Fibroblast of lung (primary cell): Measurements from ENCODE around the gene THSD7B.

Source experiments
- CTCF ChIP-seq, 2 donors: IDR thresholded peaks in 1 of 2; conservative IDR thresholded peaks in 1 of 2; 1 replicate in 1 of 2; 2 replicates in 1 of 2; pipeline ENCODE4 v1.5.1; 2011 to 2012; ENCODE audit warnings: low read length in 2 of 2, control low read depth in 1 of 2, inconsistent platforms in 1 of 2, low read depth in 1 of 2, mild to moderate bottlenecking in 1 of 2
- EZH2 ChIP-seq: IDR thresholded peaks from 2 replicates; pipeline ENCODE4 v1.5.1; 2012; ENCODE audit warnings: low read length, control low read depth, mild to moderate bottlenecking; ENCODE audit errors: missing control alignments

GRCh38 chr2:137023205-137023604 is 257.9 kb downstream of the THSD7B start:
- no peak for TF ChIP-seq CTCF (conservative IDR thresholded peaks at IDR 0.05 in 1 of 2, IDR thresholded peaks at IDR 0.05 in 1 of 2; ENCODE audit: low read depth in 1 of 2, low read length in 2 of 2)
- TF ChIP-seq EZH2, result no peak
